KOPT-K1 (cell line): ENCODE data around the gene RPS15.

ENCODE experiments used
- H3K27ac ChIP-seq: fragments of 200-600 bp; sonication (generic); 2 replicates; pipeline ENCODE4 v1.5.1; 2016; ENCODE audit warnings: antibody characterized with exemption, mild to moderate bottlenecking, low read depth, low read length; ENCODE audit not compliant: poor library complexity, severe bottlenecking
- H3K36me3 ChIP-seq: fragments of 200-600 bp; sonication (generic); 2 replicates; pipeline ENCODE4 v1.5.1; 2017; ENCODE audit warnings: antibody characterized with exemption, mild to moderate bottlenecking, low read length, moderate library complexity; ENCODE audit not compliant: insufficient read depth
- H3K9me3 ChIP-seq: fragments of 200-600 bp; sonication (generic); 2 replicates; pipeline ENCODE4 v1.5.1; 2017; ENCODE audit warnings: antibody characterized with exemption, low read length, mild to moderate bottlenecking; ENCODE audit not compliant: insufficient read depth, poor library complexity, severe bottlenecking

RPS15 gene

DNA sequence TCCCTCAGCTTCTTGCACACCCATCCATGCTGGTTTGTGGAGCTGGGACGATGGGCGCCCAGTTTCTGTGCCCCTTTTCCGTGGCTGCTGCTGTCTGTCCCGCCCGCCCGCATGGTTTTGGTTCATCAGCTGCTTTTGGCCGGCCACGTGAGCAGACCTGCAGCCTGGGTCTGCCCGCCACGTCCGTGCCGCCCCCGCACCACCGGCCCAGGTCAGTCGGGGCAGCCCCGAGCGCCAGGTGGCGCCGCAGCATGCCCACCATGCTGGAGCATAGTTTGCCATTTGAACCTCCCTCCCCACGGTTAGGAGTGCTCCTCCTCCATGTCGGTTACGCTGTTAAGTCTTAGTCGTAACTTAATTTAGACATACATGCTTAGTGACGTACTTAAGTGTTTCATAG is 15.3 kb upstream of the RPS15 start:
- H3K27ac ChIP-seq, result no peak overlapping the region
- H3K9me3 ChIP-seq, result no peaks in the 10 kb centered on the region
- peaks cover 98% of the 10 kb centered on the region for H3K36me3 ChIP-seq

DNA sequence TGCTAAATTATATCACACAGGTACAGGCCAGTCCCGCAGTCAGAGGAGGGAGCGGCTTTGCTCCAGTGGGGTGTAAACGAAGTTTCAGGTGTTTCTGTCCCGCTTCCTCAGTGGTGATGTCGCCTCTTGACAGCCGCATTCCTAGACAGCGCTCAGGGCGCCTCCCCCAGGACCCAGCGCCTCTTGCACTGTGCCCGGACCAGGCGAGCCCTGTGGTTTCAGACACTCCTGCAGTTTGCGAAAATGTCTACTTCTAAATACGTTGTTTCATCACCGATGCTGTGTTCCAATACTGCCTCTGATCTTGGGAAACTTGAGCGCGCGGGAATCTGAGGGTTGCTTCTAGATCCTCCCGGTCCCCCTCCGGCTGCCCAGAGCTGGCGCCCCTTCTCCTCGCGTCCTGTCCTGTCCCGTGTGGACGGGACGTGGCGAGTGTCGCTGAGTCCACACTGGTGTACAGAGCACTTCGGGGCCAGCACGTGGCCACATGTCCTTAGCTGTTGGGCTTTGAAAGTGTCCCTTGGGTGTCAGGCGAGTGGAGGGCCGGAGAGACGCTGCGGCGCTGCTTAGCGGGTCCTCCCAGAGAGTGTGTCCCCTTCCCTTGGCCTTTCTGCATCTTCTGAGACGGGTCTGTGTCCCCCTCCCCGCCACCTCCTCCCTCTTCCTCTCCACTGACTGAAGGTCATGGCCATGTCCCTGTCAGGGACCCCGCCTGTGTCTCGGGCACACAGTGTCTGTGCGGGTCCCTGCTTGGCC is 14.6 kb upstream of the RPS15 start:
- Histone ChIP-seq H3K27ac (no peak overlapping the region), H3K9me3 (no peaks in the 10 kb centered on the region), H3K36me3 (peaks cover 98% of the 10 kb centered on the region)

DNA sequence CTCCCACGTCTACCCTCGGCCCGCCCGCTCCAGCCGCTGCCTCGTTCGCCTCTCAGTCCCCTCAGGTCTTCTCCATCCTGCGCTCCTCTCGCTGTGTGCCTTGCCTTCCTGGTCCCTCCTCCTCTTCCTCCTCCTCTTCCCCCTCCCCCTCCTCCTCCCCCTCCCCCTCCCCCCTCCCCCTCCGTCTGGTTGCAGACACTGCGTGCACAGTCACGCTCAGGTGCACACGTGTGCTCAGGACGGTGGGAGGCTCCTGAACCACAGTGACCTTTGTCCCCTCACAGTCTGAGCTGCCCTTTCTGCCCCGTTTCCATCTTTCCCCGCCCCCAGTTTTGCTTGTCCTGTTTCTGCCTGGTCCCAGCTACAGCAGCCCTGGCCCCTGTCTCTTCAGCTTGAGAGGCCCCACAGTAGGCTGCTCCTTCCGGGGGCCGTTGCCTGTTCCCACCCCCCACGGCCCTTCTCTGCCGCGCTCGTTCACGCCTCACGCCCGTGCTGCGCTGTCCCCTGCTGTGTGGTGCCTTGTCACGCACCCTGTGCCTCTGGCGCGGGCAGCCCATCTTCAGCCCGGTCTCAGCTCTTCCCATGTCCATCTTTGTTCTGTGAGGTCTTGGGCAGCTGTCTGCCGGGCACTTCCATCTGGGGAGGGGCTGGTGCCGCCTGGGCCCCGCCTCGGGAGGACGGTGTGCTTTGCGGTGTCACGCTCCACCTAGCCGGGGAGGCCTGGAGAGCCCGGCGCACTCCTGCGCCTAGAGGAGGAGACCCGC is 13.8 kb upstream of the RPS15 start:
- peaks cover 98% of the 10 kb centered on the region for H3K36me3 ChIP-seq
- H3K9me3 ChIP-seq, result no peaks in the 10 kb centered on the region
- H3K27ac ChIP-seq, result no peak overlapping the region

DNA sequence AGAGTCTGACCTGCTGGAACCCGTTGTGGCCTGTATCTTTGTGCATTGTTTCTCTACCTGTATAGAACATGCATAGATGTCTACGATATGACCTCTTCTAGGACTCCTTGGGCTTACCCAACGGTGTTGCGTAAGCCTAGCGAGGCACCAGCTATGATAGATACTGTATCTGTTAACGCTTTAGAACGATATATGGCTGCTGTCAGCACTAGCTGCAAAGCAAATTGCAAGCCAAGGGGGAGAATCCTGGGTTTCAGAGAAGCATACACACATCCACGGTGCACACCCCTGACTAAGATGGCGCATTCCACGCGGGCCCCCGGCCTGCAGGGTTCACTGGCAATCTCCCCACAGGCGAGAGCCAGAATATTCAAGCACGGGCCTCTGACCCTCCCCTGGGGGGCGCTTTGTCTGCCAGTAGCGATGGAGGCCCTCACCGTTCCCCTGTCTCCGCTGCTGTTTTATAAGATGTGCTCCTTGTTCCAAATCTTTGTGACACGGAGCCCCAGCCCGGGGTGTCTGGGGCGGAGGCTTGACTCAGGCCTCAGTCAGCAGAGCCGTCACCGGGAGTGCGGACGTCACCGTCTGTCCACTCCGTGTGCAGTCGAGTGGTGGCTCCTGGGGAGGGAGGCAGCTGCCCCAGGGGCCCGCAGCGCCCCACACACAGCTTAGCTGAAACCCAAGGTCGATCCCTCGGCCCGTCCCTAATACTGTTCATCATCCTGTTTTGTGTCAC is 12.9 kb upstream of the RPS15 start:
- Histone ChIP-seq H3K9me3 (no peaks in the 10 kb centered on the region), H3K27ac (no peak overlapping the region), H3K36me3 (peaks cover 99% of the 10 kb centered on the region)

DNA sequence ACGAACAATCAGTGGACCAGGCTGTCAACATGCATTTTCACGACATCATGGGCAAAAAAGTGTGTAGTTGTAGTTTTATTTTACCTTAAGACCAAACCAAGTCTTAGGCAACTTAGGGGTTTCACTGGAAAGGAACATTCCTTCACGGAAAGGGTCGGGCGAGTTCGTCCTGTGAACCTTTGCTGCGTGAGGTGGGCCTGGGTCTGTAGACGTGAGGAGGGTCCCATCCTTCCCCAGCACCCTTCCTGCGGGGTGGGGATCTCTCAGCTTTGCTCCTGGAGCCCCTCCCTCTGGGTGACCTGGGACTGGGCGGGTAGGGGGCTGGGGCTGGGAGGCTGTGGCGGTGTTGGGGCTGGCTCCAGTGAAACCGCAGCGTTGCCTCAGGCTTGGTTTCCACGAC is 12.3 kb upstream of the RPS15 start:
- H3K27ac ChIP-seq, result no peak overlapping the region
- peaks cover 96% of the 10 kb centered on the region for H3K36me3 ChIP-seq
- H3K9me3 ChIP-seq, result no peaks in the 10 kb centered on the region

DNA sequence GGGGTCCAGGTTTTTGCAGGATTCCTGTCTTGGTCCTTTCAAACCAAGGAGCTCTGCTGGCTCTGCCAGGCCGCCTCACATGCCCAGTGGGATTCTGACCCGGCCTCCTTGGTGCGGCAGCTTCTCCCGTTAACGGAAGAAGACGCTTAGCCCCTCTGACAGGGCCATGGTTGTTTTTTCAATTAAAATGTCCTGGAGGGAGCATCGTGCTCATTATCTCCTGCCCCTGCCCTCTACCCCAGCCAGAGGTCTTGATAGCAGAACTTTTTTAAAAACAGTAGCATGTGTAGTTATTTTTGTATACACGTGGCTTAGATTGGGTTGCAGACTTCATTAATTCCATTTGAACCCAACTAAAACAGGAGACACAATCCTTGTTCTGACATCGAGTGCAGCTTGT is 11.5 kb upstream of the RPS15 start:
- no peaks in the 10 kb centered on the region for H3K9me3 ChIP-seq
- peaks cover 93% of the 10 kb centered on the region for H3K36me3 ChIP-seq
- no peak overlapping the region for H3K27ac ChIP-seq

DNA sequence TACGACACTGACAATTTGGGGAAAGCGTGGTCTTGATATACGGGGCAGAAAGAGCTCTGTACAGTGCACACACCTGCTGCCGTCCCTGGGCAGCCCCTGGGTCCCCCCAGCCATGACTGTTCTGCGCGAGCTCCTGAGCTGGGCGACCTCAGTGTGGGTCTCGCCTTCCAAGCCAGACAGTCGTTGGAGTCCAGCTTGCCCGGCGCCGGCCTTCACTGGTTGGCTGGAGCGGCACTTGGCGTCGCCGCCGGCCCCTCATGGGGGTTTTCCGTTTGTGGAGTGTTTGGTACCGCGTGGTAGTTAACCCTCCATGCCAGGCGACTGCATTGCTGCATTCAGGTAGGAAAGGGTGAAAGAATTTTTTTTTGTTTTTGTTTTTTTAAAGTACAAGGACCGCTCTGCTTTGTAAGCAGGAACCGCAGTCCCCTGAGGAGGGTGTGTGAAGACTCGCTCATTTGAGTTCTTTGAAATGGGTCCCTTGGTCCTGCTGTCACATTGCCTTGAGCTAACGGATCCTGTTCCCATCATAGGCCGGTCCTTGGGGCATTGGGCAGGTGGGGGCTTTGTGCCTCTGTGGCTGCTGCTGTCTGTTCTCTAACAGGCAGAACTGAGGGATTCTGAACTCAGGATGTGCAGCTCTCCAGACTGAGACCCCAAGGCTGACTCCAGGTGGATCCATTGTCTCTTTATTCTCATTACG is 10.8 kb upstream of the RPS15 start:
- H3K27ac ChIP-seq, result no peak overlapping the region
- H3K9me3 ChIP-seq, result no peaks in the 10 kb centered on the region

DNA sequence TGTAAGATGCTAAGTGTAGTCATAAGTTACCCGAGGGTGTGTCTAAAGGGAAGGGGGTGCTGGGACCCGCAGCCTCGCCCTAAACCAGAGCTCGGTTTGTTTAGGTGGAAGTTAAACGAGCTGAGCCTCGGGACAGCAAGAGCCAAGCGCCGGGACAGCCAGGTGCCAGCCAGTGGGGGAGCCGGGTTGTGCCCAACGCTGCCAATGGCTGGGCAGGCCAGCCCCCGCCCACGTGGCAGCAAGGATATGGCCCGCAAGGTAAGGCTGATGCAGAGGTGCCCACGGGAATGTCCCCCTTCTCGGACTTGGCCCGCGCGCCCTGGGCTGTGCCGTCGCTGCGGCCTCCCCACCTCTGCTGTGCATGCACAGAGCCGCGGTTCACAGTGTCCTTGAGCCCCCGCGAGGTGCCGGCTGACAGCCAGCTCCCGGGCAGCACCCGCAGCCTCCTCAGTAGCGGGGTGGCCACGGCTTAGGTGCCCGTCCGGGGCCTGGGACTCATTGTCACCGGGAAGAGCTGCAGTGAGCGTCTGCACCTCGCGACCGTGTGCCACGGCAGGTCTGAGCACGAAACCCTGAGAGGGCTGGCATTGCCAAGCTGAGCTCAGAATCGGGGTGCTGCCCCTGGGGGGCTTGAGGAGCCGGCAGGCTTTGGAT is 9.3 kb upstream of the RPS15 start:
- H3K9me3 ChIP-seq, result no peaks in the 10 kb centered on the region
- no peak overlapping the region for H3K27ac ChIP-seq
- H3K36me3 ChIP-seq, result peaks cover 93% of the 10 kb centered on the region

More for the DNA sequence above, 10.8 kb upstream of the RPS15 start:
- H3K36me3 ChIP-seq, result peaks cover 93% of the 10 kb centered on the region

DNA sequence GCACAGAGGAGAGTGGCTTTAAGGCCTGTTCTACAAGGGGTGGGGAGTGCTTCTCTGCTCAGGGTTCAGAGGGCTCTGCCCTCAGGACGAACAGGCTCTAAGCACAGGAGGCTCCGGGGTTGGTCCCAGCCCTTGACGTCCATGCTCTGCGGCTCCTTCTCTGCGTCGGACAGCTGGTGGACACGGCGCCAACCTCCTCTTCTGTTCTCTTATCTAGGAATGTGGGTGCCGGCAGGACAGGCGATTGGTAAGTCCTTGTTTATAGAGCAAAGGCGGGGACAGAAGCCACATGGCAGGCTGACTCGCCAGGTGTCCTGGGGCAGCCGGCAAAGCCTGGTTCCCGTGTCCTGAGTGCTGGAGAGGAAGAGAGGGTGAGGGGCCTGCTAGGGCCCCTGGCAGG is 8.4 kb upstream of the RPS15 start:
- Histone ChIP-seq H3K27ac (no peak overlapping the region), H3K9me3 (no peaks in the 10 kb centered on the region), H3K36me3 (peaks cover 93% of the 10 kb centered on the region)

DNA sequence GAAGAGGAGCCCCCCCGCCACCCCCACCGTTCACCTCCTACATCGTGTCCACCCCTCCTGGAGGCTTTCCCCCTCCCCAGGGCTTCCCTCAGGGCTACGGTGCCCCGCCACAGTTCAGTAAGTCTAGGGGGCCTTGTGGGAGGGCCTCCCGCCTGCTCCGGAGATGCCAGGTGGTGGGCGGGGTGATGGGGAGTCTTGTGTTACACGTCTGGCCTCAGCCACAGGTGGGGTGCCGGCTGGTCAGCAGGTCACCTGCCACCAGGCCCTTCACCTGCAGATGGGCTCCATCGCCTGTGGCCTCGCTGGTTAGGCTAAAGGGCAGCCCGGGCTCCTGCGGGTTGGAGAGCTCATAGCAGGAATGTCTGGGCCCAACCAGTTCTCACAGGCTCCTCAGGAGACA is 8.0 kb upstream of the RPS15 start:
- H3K36me3 ChIP-seq, result peaks cover 93% of the 10 kb centered on the region
- H3K27ac ChIP-seq, result no peak overlapping the region
- H3K9me3 ChIP-seq, result no peaks in the 10 kb centered on the region

DNA sequence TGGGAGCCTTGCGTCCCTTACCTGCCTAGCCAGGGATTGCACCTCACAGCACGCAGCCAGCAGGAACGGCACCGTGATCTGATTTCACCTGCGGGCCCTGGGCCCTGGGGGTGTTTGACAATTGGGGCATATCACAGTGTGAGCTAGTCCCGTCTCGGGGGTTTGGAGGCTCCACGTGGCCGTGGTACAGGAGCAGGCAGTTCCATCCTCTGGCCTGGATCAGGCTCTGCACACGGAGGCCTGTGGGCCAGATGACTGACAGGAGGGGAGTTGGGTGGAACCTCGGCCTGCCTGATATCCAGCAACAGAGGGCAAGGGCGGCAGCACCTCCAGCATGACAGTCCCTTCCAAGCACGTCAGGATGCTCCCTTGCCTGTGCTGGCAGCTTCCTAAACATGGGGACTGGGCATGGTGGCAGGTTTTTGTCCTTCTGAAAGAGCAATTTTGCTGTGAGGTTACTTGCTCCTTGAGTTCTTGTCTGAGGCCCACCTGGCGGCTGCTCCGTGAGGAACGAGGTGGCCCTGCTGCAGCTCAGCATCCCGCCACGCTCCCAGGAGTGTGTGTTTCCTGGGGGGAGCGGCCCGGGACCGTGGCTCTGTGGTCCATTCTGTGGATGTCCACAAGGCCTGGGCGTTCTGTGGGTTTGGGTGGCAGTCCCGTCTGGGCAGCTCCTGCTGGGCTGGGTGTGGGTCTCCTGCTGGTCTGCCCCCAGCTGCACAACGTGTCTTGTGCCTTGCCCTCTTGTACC is 6.3 kb upstream of the RPS15 start:
- no peak overlapping the region for H3K27ac ChIP-seq
- H3K36me3 ChIP-seq, result peaks cover 83% of the 10 kb centered on the region
- no peaks in the 10 kb centered on the region for H3K9me3 ChIP-seq

DNA sequence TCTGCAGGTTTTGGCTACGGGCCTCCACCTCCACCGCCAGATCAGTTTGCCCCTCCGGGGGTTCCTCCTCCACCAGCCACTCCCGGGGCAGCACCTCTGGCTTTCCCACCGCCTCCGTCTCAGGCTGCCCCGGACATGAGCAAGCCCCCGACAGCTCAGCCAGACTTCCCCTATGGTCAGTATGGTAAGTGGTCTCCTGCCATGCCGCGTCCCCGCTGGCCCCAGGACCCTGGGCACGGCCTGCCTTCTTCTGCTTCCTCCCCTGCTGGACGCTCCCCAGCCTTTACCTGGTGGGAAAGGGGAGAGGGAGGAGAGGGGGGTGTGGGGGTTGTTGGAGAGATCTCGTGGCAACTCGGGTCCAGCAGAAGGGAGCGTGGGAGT is 5.7 kb upstream of the RPS15 start:
- no peaks in the 10 kb centered on the region for H3K9me3 ChIP-seq
- peaks cover 77% of the 10 kb centered on the region for H3K36me3 ChIP-seq
- H3K27ac ChIP-seq, result no peak overlapping the region

DNA sequence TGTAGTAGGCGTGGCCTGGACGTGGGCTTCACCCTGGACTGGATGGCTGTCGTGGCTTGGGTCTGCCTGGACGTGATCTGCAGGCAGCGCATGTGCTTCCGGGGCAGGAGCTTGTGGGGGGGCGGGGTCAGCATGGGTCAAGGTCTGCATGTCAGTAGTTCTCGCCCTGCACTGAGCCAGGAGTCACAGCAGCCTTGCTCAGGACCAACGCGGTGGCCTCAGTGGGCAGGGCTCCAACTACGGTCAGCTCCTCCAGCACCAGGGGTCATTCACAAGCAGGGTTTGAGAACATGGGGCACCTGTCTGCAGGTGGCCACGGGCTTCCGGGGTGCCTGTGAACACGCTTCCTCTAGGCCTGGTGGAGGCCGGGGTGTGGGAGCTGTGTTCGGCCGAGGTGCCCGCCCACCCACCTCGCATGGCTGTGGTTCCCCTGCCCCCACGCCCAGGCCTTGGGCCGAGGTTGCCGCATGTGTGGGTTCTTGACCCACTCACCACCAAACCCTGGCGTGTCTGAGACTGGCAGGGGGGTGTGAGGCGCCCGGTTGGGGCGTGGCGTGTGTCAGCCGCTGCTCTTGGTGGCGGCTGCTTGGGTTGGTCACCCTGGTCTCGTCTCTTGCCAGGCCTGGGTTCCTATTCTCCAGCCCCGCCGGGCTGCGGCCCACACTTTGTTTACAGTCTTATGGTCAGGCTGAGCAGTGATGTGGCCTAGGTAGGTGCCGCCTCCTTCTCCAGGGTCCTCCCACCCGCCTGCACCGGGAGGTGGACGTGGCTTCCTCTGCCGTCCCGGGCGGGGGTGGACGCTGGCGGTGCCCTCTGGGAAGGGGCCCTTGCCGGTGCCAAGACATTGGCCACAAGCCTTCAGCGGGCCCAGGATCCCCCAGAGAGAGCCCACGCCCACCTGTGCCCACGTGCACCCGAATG is 4.8 kb upstream of the RPS15 start:
- H3K27ac ChIP-seq, result no peak overlapping the region
- peaks cover 68% of the 10 kb centered on the region for H3K36me3 ChIP-seq
- H3K9me3 ChIP-seq, result no peaks in the 10 kb centered on the region
